Progenitor cell of endocrine pancreas (in vitro differentiated cells): ENCODE data around the gene OBP2B. TPM values are rescaled to one million over a fixed set of nuclear protein-coding genes. Genes with fewer than 3 reads are reported as not detected.

Experiments
- DNase-seq: peaks from one replicate; pipeline ENCODE4 v3.0.0; 2021; ENCODE audit warnings: low spot score; ENCODE audit not compliant: unreplicated experiment
- H3K27ac Mint-ChIP-seq: 2 replicates; pipeline ENCODE4 v1.8.0; 2021; ENCODE audit warnings: mild to moderate bottlenecking, moderate library complexity, mixed read lengths
- H3K27me3 Mint-ChIP-seq: 2 replicates; pipeline ENCODE4 v1.8.0; 2021; ENCODE audit warnings: mixed read lengths
- H3K36me3 Mint-ChIP-seq: 2 replicates; pipeline ENCODE4 v1.8.0; 2022; ENCODE audit warnings: mixed read lengths; ENCODE audit not compliant: insufficient read depth
- H3K4me1 Mint-ChIP-seq: 2 replicates; pipeline ENCODE4 v1.8.0; 2021; ENCODE audit warnings: low read depth, mixed read lengths
- H3K4me3 Mint-ChIP-seq: 2 replicates; pipeline ENCODE4 v1.8.0; 2021; ENCODE audit warnings: low read depth, mild to moderate bottlenecking, moderate library complexity, mixed read lengths
- H3K9me3 Mint-ChIP-seq: 2 replicates; pipeline ENCODE4 v1.8.0; 2021; ENCODE audit warnings: low read depth, mixed read lengths
- total RNA-seq: library from RNA; stranded (reverse); gene quantifications from 2 replicates; pipeline ENCODE4 v1.2.1, GENCODE V29; 2021
- TF ChIP-seq, protein P1 (sequence below): fragments of 200-600 bp; sonication (generic); IDR thresholded peaks from one replicate; pipeline ENCODE4 v1.5.0; 2021; ENCODE audit warnings: antibody characterized with exemption, mild to moderate bottlenecking; ENCODE audit not compliant: unreplicated experiment

The OBP2B gene
- total RNA-seq, 1 donor from 2014 or later, result not detected

GRCh38 chr9:133200631-133201030, 8.4 kb downstream of the OBP2B start:
- H3K27me3 Mint-ChIP-seq, result peaks cover 33% of the 10 kb centered on the region

DNA sequence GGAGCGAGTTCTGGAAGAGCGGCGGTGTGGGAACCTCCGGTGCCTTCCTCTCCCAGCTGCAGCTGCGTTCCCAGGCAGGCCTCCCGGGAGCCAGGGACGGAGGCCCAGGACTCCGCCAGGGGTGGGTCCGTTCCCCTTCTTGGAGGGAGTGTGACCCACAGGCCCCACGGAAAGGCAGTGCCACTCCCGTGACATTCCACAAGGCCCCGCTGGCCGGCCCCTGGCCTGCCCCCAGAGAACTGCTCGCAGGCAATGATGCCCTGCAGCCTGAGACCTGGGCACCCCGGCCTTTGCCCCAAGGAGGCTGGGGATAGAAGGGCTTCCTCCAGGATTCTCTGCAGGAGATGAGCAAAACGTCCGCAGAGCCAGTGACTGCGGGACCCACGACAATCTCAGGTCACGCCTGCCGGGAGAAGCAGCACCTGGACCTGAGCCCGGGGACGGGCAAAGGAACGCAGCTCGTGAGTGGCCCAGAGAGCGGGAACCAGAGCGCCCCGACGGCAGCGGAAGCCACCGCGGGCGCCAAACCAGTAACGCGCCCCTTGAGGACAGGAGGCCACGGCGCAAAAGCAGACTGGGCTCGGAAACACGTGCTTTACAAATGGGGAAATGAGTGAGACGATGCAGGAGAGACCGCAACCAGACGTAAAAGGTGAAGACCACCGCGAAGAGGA, 9.3 kb downstream of the OBP2B start:
- H3K4me1 Mint-ChIP-seq, result no peaks in the 10 kb centered on the region
- H3K9me3 Mint-ChIP-seq, result peaks cover 5% of the 10 kb centered on the region
- no peaks in the 10 kb centered on the region for H3K36me3 Mint-ChIP-seq
- H3K27ac Mint-ChIP-seq, result no peak overlapping the region
- peaks cover 33% of the 10 kb centered on the region for H3K27me3 Mint-ChIP-seq
- H3K4me3 Mint-ChIP-seq, result no peak overlapping the region
- DNase-seq, result no peak
- TF ChIP-seq, protein P1, sequence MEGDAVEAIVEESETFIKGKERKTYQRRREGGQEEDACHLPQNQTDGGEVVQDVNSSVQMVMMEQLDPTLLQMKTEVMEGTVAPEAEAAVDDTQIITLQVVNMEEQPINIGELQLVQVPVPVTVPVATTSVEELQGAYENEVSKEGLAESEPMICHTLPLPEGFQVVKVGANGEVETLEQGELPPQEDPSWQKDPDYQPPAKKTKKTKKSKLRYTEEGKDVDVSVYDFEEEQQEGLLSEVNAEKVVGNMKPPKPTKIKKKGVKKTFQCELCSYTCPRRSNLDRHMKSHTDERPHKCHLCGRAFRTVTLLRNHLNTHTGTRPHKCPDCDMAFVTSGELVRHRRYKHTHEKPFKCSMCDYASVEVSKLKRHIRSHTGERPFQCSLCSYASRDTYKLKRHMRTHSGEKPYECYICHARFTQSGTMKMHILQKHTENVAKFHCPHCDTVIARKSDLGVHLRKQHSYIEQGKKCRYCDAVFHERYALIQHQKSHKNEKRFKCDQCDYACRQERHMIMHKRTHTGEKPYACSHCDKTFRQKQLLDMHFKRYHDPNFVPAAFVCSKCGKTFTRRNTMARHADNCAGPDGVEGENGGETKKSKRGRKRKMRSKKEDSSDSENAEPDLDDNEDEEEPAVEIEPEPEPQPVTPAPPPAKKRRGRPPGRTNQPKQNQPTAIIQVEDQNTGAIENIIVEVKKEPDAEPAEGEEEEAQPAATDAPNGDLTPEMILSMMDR, result no peak

More at GRCh38 chr9:133200631-133201030, 8.4 kb downstream of the OBP2B start:
- peak overlapping the region; percentile 43 for H3K27ac Mint-ChIP-seq
- TF ChIP-seq, protein P1, result no peak
- no peaks in the 10 kb centered on the region for H3K9me3 Mint-ChIP-seq
- H3K4me1 Mint-ChIP-seq, result no peaks in the 10 kb centered on the region
- H3K4me3 Mint-ChIP-seq, result no peak overlapping the region
- DNase-seq, result no peak
- H3K36me3 Mint-ChIP-seq, result no peaks in the 10 kb centered on the region

DNA sequence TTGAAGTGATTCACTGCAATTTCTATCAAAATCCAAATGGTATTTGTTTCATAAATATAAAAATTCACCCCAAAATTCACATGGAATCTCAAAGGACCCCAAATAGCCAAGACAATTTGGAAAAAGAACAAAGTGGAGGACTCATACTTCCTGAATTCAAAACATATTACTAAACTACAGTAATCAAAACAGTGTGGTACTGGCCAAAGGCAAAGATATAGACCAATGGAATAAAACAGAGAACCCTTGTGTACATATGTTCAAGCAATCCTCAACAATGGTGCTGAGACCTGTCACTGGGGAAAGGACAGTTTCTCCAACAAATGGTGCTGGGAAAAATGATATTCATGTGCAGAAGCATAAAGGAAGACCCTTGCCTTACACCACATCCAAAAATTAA, 14.0 kb downstream of the OBP2B start:
- no peak for DNase-seq
- TF ChIP-seq, protein P1, result no peak
- no peak overlapping the region for H3K4me3 Mint-ChIP-seq
- H3K4me1 Mint-ChIP-seq, result peaks cover 1% of the 10 kb centered on the region
- peaks cover 5% of the 10 kb centered on the region for H3K9me3 Mint-ChIP-seq
- H3K27me3 Mint-ChIP-seq, result peaks cover 20% of the 10 kb centered on the region
- H3K36me3 Mint-ChIP-seq, result no peaks in the 10 kb centered on the region
- no peak overlapping the region for H3K27ac Mint-ChIP-seq

GRCh38 chr9:133194597-133194996, 14.5 kb downstream of the OBP2B start:
- H3K27ac Mint-ChIP-seq, result no peak overlapping the region
- no peak for DNase-seq

GRCh38 chr9:133191989-133192388, 17.1 kb downstream of the OBP2B start:
- Mint-ChIP-seq H3K36me3 (no peaks in the 10 kb centered on the region), H3K27ac (no peak overlapping the region), H3K4me3 (no peak overlapping the region), H3K9me3 (peaks cover 5% of the 10 kb centered on the region), H3K4me1 (peaks cover 1% of the 10 kb centered on the region), H3K27me3 (peaks cover 26% of the 10 kb centered on the region)
- TF ChIP-seq, protein P1, result no peak
- DNase-seq, result no peak

More at GRCh38 chr9:133194597-133194996, 14.5 kb downstream of the OBP2B start:
- TF ChIP-seq, protein P1, result no peak
- no peaks in the 10 kb centered on the region for H3K36me3 Mint-ChIP-seq
- H3K27me3 Mint-ChIP-seq, result peaks cover 18% of the 10 kb centered on the region
- no peak overlapping the region for H3K4me3 Mint-ChIP-seq
- peaks cover 1% of the 10 kb centered on the region for H3K4me1 Mint-ChIP-seq
- H3K9me3 Mint-ChIP-seq, result peaks cover 5% of the 10 kb centered on the region
